OCI-LY3 (cell line): ENCODE measurements around the gene CEP20.

Source experiments
- CTCF ChIP-seq: fragments of 200-600, 300-600 bp; sonication (generic); IDR thresholded peaks from 2 replicates; pipeline ENCODE4 v1.5.1; 2014; ENCODE audit warnings: antibody characterized with exemption, low read length, low read depth
- EZH2phosphoT487 ChIP-seq: fragments of 200-600 bp; shearing (Covaris generic); IDR thresholded peaks from 2 replicates; pipeline ENCODE4 v1.6.1; 2018; ENCODE audit warnings: antibody characterized with exemption, mixed run types, low read depth

GRCh38 chr16:15880434-15881308 lies 7.7 kb downstream of the CEP20 start:
- TF ChIP-seq CTCF (no peak), EZH2phosphoT487 (no peak)
